ENCODE results near the gene ATAD3B.

Gene ATAD3B, protein sequence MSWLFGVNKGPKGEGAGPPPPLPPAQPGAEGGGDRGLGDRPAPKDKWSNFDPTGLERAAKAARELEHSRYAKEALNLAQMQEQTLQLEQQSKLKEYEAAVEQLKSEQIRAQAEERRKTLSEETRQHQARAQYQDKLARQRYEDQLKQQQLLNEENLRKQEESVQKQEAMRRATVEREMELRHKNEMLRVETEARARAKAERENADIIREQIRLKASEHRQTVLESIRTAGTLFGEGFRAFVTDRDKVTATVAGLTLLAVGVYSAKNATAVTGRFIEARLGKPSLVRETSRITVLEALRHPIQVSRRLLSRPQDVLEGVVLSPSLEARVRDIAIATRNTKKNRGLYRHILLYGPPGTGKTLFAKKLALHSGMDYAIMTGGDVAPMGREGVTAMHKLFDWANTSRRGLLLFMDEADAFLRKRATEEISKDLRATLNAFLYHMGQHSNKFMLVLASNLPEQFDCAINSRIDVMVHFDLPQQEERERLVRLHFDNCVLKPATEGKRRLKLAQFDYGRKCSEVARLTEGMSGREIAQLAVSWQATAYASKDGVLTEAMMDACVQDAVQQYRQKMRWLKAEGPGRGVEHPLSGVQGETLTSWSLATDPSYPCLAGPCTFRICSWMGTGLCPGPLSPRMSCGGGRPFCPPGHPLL

DNA sequence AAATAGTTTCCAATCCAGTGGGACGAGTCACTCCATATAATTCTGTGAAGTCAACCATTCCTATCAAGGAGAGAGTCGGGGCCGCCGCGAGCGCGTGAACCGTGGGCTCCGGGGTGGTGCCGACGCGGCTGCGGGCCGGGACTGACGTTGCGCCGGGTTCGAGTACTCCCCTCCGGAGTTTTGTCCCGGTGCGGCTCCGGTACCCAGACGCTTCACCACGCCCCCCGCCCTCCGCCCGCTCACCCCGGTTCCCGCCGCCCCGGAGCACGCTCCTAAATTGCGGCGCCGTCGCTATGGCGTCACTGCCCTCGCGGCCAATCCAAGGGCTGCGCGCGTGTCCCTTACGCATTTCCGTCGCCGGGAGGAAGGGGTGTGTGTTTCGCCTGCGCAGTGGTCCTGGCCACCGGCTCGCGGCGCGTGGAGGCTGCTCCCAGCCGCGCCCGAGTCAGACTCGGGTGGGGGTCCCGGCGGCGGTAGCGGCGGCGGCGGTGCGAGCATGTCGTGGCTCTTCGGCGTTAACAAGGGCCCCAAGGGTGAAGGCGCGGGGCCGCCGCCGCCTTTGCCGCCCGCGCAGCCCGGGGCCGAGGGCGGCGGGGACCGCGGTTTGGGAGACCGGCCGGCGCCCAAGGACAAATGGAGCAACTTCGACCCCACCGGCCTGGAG is at the start of gene ATAD3B:
ATAD3B (plus strand) TSS at position 377 of the 664 bp plus-strand sequence; CDS start at position 497, 120 bp downstream.
- peak; percentile 91 for DNase-seq (ENCODE audit: low read depth)
- TF ChIP-seq CTCF (IDR thresholded peaks at IDR 0.05; ENCODE audit: low read length, missing control alignments) = no peak
- H3K4me3 ChIP-seq (replicated peaks; ENCODE audit: low read depth, low read length) = peak within 1 kb of the TSS; percentile 86

DNA sequence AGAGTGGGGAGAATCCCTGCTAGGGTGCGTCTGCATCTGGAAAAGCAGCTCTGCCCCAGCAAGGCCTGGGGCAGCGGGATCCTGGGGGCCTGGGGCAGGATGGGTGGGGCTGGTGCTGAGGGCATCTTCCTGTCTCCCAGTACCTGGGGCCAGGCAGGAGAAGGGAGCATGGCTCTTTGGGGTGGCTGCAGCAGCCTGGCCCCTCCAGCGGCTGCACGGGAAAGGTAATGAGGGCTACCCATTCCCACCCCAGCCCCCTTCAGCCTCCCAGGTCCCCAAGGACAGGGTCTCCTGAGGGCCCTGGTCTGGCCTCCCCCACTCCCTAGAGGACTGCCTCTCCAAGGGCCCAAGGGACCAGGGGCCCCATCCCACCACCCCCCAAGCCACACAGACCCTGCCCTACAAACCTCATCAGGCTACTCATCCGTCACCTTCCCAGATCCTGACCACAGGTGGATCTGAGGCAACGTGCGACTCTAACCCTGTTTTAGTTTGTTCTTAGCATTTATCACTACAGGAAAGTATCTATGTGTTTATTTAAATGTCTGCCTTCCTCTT is 49.6 kb upstream of the ATAD3B start:
- no peak for DNase-seq (ENCODE audit: low read depth)
- no peak for TF ChIP-seq CTCF (IDR thresholded peaks at IDR 0.05; ENCODE audit: low read length, missing control alignments)
- no peak overlapping the region for H3K4me3 ChIP-seq (replicated peaks; ENCODE audit: low read depth, low read length)

DNA sequence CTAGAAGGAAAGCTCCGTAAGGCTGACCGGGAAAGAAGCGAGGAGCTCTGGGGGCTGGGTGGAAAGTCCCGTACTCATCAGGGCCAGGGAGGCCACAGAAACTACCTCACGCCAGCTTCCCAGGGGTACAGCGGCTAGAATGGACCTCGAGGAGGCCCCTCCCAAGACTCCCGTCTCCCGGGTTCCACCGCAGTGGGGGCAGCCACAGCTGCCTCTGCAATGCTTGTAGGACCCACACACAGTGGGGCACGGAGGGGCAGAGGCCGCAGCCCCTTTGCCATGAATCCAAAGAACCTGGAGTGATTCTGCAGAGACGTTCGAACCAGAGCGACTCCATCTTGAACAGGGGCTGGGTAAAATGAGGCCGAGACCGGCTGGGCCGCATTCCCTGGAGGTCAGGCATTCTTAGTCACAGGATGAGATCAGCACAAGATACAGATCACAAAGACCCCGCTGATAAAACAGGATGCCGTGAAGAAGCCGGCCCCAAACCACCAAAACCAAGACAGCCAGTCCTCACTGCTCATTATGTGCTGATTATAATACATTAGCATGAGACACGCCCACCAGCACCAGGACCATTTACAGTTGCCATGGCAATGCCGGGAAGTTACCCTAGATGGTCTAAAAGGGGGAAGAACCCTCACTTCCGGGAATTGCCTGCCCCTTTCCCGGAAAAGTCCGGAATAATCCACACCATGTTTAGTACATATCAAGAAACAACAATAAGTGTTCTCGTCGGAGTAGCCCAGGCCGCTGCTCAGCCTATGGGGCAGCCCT is 48.9 kb upstream of the ATAD3B start:
- H3K4me3 ChIP-seq (replicated peaks; ENCODE audit: low read depth, low read length) = no peak overlapping the region
- no peak for DNase-seq (ENCODE audit: low read depth)

GRCh38 chr1:1423245-1423597 is 48.3 kb upstream of the ATAD3B start:
- TF ChIP-seq CTCF (IDR thresholded peaks at IDR 0.05; ENCODE audit: low read length, missing control alignments) = no peak
- DNase-seq (ENCODE audit: low read depth) = no peak

More for the DNA sequence above, 48.9 kb upstream of the ATAD3B start:
- no peak for TF ChIP-seq CTCF (IDR thresholded peaks at IDR 0.05; ENCODE audit: low read length, missing control alignments)

GRCh38 chr1:1424707-1425106 is 46.9 kb upstream of the ATAD3B start:
- no peak for TF ChIP-seq CTCF (IDR thresholded peaks at IDR 0.05; ENCODE audit: low read length, missing control alignments)
- no peak overlapping the region for H3K4me3 ChIP-seq (replicated peaks; ENCODE audit: low read depth, low read length)
- no peak for DNase-seq (ENCODE audit: low read depth)

More at GRCh38 chr1:1423245-1423597, 48.3 kb upstream of the ATAD3B start:
- no peak overlapping the region for H3K4me3 ChIP-seq (replicated peaks; ENCODE audit: low read depth, low read length)

- TF ChIP-seq CTCF (IDR thresholded peaks at IDR 0.05; ENCODE audit: low read length, missing control alignments) = no peak
- H3K4me3 ChIP-seq (replicated peaks; ENCODE audit: low read depth, low read length) = no peak overlapping the region
- no peak for DNase-seq (ENCODE audit: low read depth)
Measured at GRCh38 chr1:1425426-1425752, 46.2 kb upstream of the ATAD3B start.
